ENCODE results near the gene DDB1. TPM values are rescaled to one million over a fixed set of nuclear protein-coding genes. Genes with fewer than 3 reads are reported as not detected.
A peak's percentile ranks its signal among the peaks of the same experiment; 100 is the strongest.

DDB1 gene
- total and polyA plus RNA-seq, 2 of the 13 experiments (the other 11 are each of a cell fraction or from before 2014, with no cell fraction given), result 217 to 266 TPM

DNA sequence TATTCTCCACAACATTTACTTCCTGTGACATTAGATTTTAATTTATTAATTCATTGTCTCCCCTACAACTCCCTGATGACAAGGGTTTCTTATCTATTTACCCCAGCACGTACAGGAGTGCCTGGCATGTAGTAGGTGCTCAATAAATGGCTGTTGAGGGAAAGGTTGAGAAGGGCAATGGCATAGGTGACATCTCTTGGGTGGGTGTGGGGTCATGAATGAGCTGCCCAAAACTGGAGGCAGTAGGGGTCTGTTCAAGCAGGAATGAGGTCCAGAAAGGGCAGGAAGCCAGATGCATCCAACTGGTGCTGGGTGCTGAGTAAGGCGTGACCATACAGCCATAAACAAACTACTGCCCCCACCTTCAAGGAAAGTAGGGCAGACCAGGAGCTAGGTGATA lies 40.5 kb downstream of the DDB1 start:
- no peak for TF ChIP-seq ZNF484 (CRISPR knock-in tag; IDR thresholded peaks at IDR 0.05; ENCODE audit: borderline replicate concordance, low read depth)
- TF ChIP-seq, protein P1, sequence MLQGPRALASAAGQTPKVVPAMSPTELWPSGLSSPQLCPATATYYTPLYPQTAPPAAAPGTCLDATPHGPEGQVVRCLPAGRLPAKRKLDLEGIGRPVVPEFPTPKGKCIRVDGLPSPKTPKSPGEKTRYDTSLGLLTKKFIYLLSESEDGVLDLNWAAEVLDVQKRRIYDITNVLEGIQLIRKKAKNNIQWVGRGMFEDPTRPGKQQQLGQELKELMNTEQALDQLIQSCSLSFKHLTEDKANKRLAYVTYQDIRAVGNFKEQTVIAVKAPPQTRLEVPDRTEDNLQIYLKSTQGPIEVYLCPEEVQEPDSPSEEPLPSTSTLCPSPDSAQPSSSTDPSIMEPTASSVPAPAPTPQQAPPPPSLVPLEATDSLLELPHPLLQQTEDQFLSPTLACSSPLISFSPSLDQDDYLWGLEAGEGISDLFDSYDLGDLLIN (CRISPR knock-in tag; IDR thresholded peaks at IDR 0.05; ENCODE audit: borderline replicate concordance), result 0 out of 2 replicates have a peak, but pooled peaks have one; percentile 8
- H3K4me1 ChIP-seq (ENCODE audit: insufficient read depth, low read length), result peaks cover 48% of the 10 kb centered on the region

DNA sequence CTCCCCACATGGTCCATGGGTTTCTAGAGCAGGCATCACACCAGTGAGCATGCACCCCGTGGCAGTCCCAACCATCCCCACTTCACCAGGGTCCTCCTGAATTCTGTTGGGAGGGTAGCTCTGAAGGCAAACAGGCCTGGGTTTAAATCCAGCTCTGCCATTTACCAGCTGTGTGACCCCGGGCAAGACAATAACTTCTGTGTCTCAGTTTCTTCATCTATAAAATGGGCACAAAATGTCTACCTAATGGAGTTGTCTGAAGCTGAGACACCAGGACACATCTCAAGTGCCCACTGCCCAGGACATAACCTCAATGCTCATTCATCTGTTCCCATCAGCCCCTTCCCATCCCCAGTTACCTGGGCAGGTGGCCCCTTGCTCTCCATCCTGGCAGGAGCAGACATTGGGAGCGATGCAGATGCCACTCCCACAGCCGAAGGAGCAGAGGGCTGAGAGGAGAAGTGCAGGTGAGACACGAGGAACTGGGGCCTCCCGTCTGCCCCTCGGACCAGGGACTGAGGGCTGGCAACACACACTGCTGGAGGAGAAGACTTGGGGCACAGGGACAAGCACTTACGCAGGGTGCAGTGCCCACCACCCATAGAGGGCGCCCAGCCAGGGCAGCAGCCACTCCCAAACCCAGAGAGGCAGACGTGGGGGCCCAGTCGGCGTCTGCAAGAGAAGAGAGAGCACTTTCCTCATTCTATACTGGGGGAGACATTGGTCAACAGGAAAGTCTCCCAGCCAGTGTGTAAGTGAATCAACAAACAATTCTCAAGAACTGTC lies 41.8 kb downstream of the DDB1 start:
- FAIRE-seq (no peak), ATAC-seq (no peak), DNase-seq (ENCODE audit: low spot score) (no peak)
- no peak overlapping the region for H3K4me3 ChIP-seq (replicated peaks in 1 of 3; ENCODE audit: insufficient read depth in 1 of 3, low read depth in 2 of 3, low read length in 3 of 3)
- no TSS peak for BruUV-seq (replicated peaks)
- 0 out of 2 replicates have a peak, but pooled peaks have one; percentile 54 for TF ChIP-seq HNRNPL (IDR thresholded peaks at IDR 0.05; ENCODE audit: low read depth, low read length)
- peak; percentile 58 for TF ChIP-seq XRCC5 (optimal IDR thresholded peaks at IDR 0.05; ENCODE audit: low read length)
- TF ChIP-seq, protein P2, sequence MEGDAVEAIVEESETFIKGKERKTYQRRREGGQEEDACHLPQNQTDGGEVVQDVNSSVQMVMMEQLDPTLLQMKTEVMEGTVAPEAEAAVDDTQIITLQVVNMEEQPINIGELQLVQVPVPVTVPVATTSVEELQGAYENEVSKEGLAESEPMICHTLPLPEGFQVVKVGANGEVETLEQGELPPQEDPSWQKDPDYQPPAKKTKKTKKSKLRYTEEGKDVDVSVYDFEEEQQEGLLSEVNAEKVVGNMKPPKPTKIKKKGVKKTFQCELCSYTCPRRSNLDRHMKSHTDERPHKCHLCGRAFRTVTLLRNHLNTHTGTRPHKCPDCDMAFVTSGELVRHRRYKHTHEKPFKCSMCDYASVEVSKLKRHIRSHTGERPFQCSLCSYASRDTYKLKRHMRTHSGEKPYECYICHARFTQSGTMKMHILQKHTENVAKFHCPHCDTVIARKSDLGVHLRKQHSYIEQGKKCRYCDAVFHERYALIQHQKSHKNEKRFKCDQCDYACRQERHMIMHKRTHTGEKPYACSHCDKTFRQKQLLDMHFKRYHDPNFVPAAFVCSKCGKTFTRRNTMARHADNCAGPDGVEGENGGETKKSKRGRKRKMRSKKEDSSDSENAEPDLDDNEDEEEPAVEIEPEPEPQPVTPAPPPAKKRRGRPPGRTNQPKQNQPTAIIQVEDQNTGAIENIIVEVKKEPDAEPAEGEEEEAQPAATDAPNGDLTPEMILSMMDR (CRISPR knock-in tag; IDR thresholded peaks at IDR 0.05), result peak; percentile 50
- TF ChIP-seq CHD4 (IDR thresholded peaks at IDR 0.05; ENCODE audit: borderline replicate concordance, low read length), result peak; percentile 70; the same call in 1 of the 2 replicates
- no peak for TF ChIP-seq SYNCRIP (IDR thresholded peaks at IDR 0.05; ENCODE audit: insufficient read depth, low read depth, low read length)
- TF ChIP-seq ZNF225 (CRISPR knock-in tag; IDR thresholded peaks at IDR 0.05), result no peak
- peak; percentile 90 for TF ChIP-seq ZNF629 (CRISPR knock-in tag; conservative IDR thresholded peaks at IDR 0.05)
- TF ChIP-seq, protein P3, sequence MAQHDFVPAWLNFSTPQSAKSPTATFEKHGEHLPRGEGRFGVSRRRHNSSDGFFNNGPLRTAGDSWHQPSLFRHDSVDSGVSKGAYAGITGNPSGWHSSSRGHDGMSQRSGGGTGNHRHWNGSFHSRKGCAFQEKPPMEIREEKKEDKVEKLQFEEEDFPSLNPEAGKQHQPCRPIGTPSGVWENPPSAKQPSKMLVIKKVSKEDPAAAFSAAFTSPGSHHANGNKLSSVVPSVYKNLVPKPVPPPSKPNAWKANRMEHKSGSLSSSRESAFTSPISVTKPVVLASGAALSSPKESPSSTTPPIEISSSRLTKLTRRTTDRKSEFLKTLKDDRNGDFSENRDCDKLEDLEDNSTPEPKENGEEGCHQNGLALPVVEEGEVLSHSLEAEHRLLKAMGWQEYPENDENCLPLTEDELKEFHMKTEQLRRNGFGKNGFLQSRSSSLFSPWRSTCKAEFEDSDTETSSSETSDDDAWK (CRISPR knock-in tag; IDR thresholded peaks at IDR 0.05), result no peak
- no peak for TF ChIP-seq MTA3 (CRISPR knock-in tag; IDR thresholded peaks at IDR 0.05)
- H3K9me3 ChIP-seq (ENCODE audit: low read length), result no peaks in the 10 kb centered on the region
- WGBS (ENCODE audit: low lambda C conversion rate), result 95% methylated on average over 10 of the region's 12 CpGs
- intact Hi-C loops (cut with micrococcal nuclease; ENCODE audit: unreplicated experiment) (loop anchor here (5.0 kb wide), 1 partner anchor 96 kb away; no protein-coding TSS in a partner anchor), in situ Hi-C loops (cut with HindIII; ENCODE audit: extremely low pct_ligation_motif_present, low pct_unique_long_range_greater_than_20kb) (no loop called here)
- no peak overlapping the region for H3K27ac ChIP-seq (ENCODE audit: extremely low read length, insufficient read depth, low read length)
- H3K9ac ChIP-seq (ENCODE audit: insufficient read depth, low read depth, low read length), result no peak overlapping the region
- H4K20me1 ChIP-seq (ENCODE audit: insufficient read depth, low read length), result peaks cover 20% of the 10 kb centered on the region
- H3K36me3 ChIP-seq (replicated peaks in 1 of 2; ENCODE audit: control insufficient read depth in 1 of 2, insufficient read depth in 2 of 2, low read length in 2 of 2), result peaks cover 24 to 53% of the 10 kb centered on the region in 2 experiments
- POLR2A ChIA-PET, result no interaction called here
- peak overlapping the region; percentile 70; the same call in 1 of the 2 replicates for H3K4me2 ChIP-seq (ENCODE audit: low read depth, low read length)
- no peak overlapping the region for H2AFZ ChIP-seq (ENCODE audit: low read length)
- peaks cover 35% of the 10 kb centered on the region for H3K4me1 ChIP-seq (ENCODE audit: insufficient read depth, low read length)
- CTCF ChIA-PET (ENCODE audit: low intra/inter-chr PET ratio, low total read pairs), result no interaction called here
- H3K27me3 ChIP-seq (ENCODE audit: control insufficient read depth in 1 of 2, insufficient read depth in 2 of 2, low read length in 2 of 2), result no peaks in the 10 kb centered on the region; a peak in 1 of 5 replicates
- H3K79me2 ChIP-seq (ENCODE audit: insufficient read depth, low read length), result peaks cover 49% of the 10 kb centered on the region

More for the DNA sequence above, 40.5 kb downstream of the DDB1 start:
- H2AFZ ChIP-seq (ENCODE audit: low read length), result no peak overlapping the region
- H3K4me3 ChIP-seq (replicated peaks in 1 of 3; ENCODE audit: insufficient read depth in 1 of 3, low read depth in 2 of 3, low read length in 3 of 3), result peak overlapping the region in 1 of 3 experiments; percentile 88; a peak in 2 of 6 replicates
- H4K20me1 ChIP-seq (ENCODE audit: insufficient read depth, low read length), result peaks cover 20% of the 10 kb centered on the region
- DNase-seq (ENCODE audit: low spot score), result no peak
- 82% methylated on average over 2 of the region's 2 CpGs for WGBS (ENCODE audit: low lambda C conversion rate)
- no peak for FAIRE-seq
- peak overlapping the region; percentile 70 for H3K4me2 ChIP-seq (ENCODE audit: low read depth, low read length)
- H3K9me3 ChIP-seq (ENCODE audit: low read length), result no peaks in the 10 kb centered on the region
- ATAC-seq, result no peak
- BruUV-seq (replicated peaks), result no TSS peak
- CTCF ChIA-PET (ENCODE audit: low intra/inter-chr PET ratio, low total read pairs), result no interaction called here
- intact Hi-C loops (cut with micrococcal nuclease; ENCODE audit: unreplicated experiment) (loop anchor here (5.0 kb wide), 1 partner anchor 95 kb away; no protein-coding TSS in a partner anchor), in situ Hi-C loops (cut with HindIII; ENCODE audit: extremely low pct_ligation_motif_present, low pct_unique_long_range_greater_than_20kb) (no loop called here)
- POLR2A ChIA-PET, result interaction anchor here (1.7 kb wide), 1 partner anchor 39 kb away, joined by 4 read pairs; no protein-coding TSS in a partner anchor
- H3K9ac ChIP-seq (ENCODE audit: insufficient read depth, low read depth, low read length), result peak overlapping the region; percentile 35; the same call in 1 of the 2 replicates
- peaks cover 22 to 47% of the 10 kb centered on the region in 2 experiments for H3K36me3 ChIP-seq (replicated peaks in 1 of 2; ENCODE audit: control insufficient read depth in 1 of 2, insufficient read depth in 2 of 2, low read length in 2 of 2)
- H3K27ac ChIP-seq (ENCODE audit: extremely low read length, insufficient read depth, low read length), result peak overlapping the region; percentile 1
- H3K27me3 ChIP-seq (ENCODE audit: control insufficient read depth in 1 of 2, insufficient read depth in 2 of 2, low read length in 2 of 2), result no peaks in the 10 kb centered on the region; a peak in 1 of 5 replicates
- H3K79me2 ChIP-seq (ENCODE audit: insufficient read depth, low read length), result peaks cover 49% of the 10 kb centered on the region
